Stimulated activated naive CD8-positive, alpha-beta T cell treated with anti-CD3 and anti-CD28 coated beads, Interleukin-15, Interleukin-2, amounts not matched to agents 100 ng/mL and 50 ng/mL, for 24 hours (primary cell): ENCODE results near the gene B9D2.
"Not testable (repeated sequence)": the region's sequence is repeated elsewhere in the genome, so short reads cannot be mapped to it uniquely, and the experiment has no call there.

Experiments used
- H3K27ac Mint-ChIP-seq: one replicate; pipeline ENCODE4 v1.8.0; 2021; ENCODE audit warnings: mild to moderate bottlenecking, mixed read lengths
- H3K27me3 Mint-ChIP-seq: one replicate; pipeline ENCODE4 v1.8.0; 2021; ENCODE audit warnings: mixed read lengths
- H3K36me3 Mint-ChIP-seq: one replicate; pipeline ENCODE4 v1.8.0; 2021; ENCODE audit warnings: low read depth, mixed read lengths
- H3K4me1 Mint-ChIP-seq: one replicate; pipeline ENCODE4 v1.8.0; 2021; ENCODE audit warnings: low read depth, mixed read lengths
- H3K4me3 Mint-ChIP-seq: one replicate; pipeline ENCODE4 v1.8.0; 2021; ENCODE audit warnings: mild to moderate bottlenecking, mixed read lengths
- H3K9me3 Mint-ChIP-seq: one replicate; pipeline ENCODE4 v1.8.0; 2021; ENCODE audit warnings: mixed read lengths

The B9D2 gene

DNA sequence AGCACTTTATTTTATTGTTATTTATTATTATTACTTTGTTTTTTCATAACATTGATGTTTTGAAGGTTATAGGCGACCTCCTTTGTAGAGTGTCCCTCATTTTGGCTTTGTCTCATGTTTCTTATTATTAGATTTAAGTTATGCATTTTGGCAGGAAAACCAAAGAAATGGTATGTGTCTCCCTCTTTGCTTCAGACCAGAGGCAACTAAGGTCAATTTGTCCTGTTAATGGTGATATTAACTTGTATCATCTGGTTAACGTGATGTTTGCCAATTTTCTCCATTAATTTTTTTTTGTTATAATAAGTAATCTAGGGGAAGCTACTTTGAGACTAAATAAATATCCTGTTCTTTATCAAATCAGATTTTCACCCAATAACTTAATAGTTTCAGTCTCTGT, 8.6 kb upstream of the B9D2 start:
- no peaks in the 10 kb centered on the region for H3K27me3 Mint-ChIP-seq
- H3K4me3 Mint-ChIP-seq, result no peak overlapping the region
- H3K36me3 Mint-ChIP-seq, result no peaks in the 10 kb centered on the region
- H3K4me1 Mint-ChIP-seq, result peaks cover 20% of the 10 kb centered on the region
- H3K27ac Mint-ChIP-seq, result no peak overlapping the region
- H3K9me3 Mint-ChIP-seq, result no peaks in the 10 kb centered on the region

DNA sequence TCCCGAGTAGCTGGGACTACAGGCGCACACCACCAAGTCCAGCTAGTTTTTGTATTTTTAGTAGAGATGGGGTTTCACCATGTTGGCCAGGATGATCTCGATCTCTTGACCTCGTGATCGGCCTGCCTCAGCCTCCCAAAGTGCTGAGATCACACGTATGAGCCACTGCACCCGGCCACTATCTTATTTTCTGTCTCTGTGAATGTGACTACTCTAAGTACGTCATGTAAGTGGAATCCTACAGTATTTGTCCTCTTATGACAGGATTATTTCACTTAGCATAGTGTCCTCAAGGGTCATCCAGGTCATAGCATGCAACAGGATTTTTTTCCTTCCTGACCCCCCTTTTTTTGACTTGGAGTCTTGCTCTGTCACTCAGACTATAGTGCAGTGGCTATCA, 7.6 kb upstream of the B9D2 start:
- Mint-ChIP-seq H3K27me3 (no peaks in the 10 kb centered on the region), H3K4me1 (peaks cover 10% of the 10 kb centered on the region), H3K4me3 (no peak overlapping the region), H3K9me3 (no peaks in the 10 kb centered on the region), H3K27ac (no peak overlapping the region), H3K36me3 (no peaks in the 10 kb centered on the region)

DNA sequence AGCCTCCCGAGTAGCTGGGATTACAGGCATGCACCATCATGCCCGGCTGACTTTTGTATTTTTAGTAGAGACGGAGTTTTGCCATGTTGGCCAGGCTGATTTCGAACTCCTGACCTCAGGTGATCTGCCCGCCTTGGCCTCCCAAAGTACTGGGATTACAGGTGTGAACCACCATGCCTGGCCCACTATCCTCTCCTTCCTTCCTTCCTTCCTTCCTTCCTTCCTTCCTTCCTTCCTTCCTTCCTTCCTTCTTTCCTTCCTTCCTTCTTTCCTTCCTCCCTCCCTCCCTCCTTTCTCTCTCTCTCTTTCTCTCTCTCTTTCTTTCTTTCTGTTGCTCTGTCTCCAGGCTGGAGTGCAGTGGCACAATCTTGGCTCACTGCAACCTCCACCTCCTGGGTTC, 7.2 kb upstream of the B9D2 start:
- not testable (repeated sequence) for H3K9me3 Mint-ChIP-seq, H3K4me3 Mint-ChIP-seq, H3K27ac Mint-ChIP-seq, H3K27me3 Mint-ChIP-seq, H3K36me3 Mint-ChIP-seq
- peaks cover 12% of the 10 kb centered on the region for H3K4me1 Mint-ChIP-seq

DNA sequence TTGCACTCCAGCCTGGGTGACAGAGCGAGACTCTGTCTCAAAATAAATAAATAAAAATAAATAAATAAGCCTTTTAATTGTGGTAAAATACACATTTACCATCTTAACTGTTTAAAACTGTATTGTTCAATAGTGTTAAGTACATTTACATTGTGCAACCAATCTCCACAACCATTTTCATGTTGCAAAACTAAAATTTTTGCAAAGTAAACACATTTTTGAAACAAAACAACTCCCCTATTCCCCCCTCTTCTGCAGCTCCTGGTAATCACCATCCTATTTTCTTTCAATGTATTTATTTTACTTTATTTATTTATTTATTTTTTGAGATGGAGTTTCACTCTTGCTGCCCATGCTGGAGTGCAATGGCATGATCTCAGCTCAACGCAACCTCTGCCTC, 5.8 kb upstream of the B9D2 start:
- H3K27me3 Mint-ChIP-seq, result no peaks in the 10 kb centered on the region
- H3K36me3 Mint-ChIP-seq, result no peaks in the 10 kb centered on the region
- H3K9me3 Mint-ChIP-seq, result no peaks in the 10 kb centered on the region
- no peak overlapping the region for H3K4me3 Mint-ChIP-seq
- no peak overlapping the region for H3K27ac Mint-ChIP-seq
- H3K4me1 Mint-ChIP-seq, result peaks cover 13% of the 10 kb centered on the region

DNA sequence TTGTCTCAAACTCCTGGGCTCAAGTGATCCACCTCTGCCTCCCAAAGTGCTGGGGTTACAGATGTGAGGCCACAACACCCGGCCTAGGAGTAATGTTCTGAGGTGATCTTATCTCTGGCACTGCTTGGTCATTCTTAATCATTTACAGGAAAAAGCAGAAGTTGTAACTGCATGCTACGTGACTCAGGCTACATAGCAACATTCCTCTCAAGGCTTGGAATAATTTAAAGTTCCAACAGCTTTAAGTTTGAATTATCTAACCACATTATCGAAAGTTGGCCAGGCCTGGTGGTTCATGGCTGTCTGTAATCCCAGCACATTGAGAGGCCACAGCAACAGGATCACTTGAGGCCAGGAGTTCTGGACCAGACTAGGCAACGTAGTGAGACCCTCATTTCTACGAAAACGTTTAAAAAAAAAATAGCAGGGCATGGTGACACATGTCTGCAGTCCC, 3.9 kb upstream of the B9D2 start:
- Mint-ChIP-seq H3K27me3 (no peaks in the 10 kb centered on the region), H3K27ac (peak overlapping the region; percentile 45), H3K9me3 (no peaks in the 10 kb centered on the region), H3K4me3 (no peak overlapping the region), H3K36me3 (peaks cover 4% of the 10 kb centered on the region), H3K4me1 (peaks cover 28% of the 10 kb centered on the region)

DNA sequence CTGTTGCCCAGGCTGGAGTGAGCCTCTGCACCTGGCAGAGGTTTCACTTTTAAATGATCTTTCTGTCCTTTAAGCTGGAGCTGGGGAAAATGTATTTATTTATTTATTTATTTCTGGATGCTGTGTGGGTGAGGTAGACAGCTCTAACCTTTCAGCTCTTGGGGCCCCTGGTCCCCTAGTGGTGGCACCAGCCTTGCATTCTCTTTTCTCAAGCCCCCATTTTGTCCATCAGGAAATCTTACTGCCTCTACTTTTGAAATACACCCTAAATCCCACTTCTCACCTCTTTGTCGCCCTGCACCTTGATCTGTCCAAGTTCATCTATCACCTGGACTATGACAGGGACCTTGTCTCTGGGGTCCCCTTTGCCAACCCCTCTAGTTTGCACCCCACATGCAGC, 2.1 kb upstream of the B9D2 start:
- H3K27ac Mint-ChIP-seq, result no peak overlapping the region
- peak overlapping the region; percentile 11 for H3K4me3 Mint-ChIP-seq
- H3K27me3 Mint-ChIP-seq, result no peaks in the 10 kb centered on the region
- no peaks in the 10 kb centered on the region for H3K9me3 Mint-ChIP-seq
- H3K4me1 Mint-ChIP-seq, result peaks cover 34% of the 10 kb centered on the region
- peaks cover 4% of the 10 kb centered on the region for H3K36me3 Mint-ChIP-seq

DNA sequence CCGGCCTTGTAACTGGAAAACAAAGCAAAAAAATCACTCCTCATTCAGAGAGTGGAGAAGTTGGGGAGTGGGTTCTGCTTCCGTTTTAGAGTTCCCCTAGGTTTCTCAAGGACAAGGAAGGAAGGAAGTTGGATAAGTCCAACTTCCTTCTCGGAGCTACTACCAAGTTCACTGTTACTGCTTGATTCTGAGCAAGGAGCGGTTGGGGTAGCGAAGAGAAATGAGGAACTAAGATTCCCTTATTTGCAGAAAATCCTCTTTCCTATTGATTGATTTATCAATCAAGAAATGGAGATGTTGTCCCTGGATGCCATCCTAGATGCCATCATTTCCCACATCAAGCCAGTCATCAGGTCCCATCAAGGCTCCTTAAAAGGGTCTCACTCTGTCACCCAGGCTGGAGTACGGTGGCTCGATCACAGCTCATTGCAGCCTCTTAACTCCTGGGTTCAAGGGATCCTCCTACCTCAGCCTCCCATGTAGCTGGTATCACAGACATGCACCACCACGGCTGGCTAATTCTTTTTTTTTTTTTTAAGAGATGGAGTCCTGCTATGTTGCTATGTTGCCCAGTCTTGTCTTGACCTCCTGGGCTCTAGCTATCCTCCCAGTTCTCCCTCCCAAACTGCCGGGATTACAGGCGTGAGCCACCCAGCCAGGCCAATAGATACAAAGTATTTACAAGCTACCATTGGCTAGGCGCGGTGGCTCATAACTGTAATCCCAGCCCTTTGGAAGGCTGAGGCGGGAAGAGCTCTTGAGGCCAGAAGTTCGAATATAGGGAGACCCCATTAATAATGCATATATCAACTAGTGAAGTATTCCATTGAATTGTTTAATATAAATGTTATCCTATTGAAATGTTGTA, 809 bp upstream of the B9D2 start:
- peak overlapping the region; percentile 99 for H3K27ac Mint-ChIP-seq
- no peaks in the 10 kb centered on the region for H3K9me3 Mint-ChIP-seq
- H3K4me3 Mint-ChIP-seq, result peak overlapping the region; percentile 95
- H3K36me3 Mint-ChIP-seq, result peaks cover 4% of the 10 kb centered on the region
- H3K27me3 Mint-ChIP-seq, result no peaks in the 10 kb centered on the region
- peaks cover 34% of the 10 kb centered on the region for H3K4me1 Mint-ChIP-seq

DNA sequence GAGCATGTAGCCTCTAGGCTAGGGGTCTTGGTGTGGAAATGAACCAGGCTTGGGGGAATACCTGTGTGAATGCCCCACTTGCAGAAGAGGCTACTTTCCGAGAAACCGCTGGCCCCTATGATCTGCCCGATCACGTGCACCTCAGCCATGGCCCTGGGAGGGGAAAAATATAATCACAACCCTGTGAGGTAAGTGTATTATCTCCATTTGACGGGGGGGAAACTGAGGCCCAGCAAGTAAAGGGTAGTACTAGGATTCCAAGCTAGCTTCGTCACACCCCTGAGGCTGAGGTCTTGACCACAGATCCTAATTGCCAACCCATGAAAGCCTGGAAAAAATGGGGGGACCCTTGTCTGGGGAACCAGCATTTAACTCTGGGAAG, 587 bp downstream of the B9D2 start:
- Mint-ChIP-seq H3K9me3 (no peaks in the 10 kb centered on the region), H3K27ac (peak overlapping the region; percentile 99), H3K36me3 (peaks cover 6% of the 10 kb centered on the region), H3K4me3 (peak overlapping the region; percentile 95), H3K4me1 (peaks cover 37% of the 10 kb centered on the region), H3K27me3 (no peaks in the 10 kb centered on the region)

DNA sequence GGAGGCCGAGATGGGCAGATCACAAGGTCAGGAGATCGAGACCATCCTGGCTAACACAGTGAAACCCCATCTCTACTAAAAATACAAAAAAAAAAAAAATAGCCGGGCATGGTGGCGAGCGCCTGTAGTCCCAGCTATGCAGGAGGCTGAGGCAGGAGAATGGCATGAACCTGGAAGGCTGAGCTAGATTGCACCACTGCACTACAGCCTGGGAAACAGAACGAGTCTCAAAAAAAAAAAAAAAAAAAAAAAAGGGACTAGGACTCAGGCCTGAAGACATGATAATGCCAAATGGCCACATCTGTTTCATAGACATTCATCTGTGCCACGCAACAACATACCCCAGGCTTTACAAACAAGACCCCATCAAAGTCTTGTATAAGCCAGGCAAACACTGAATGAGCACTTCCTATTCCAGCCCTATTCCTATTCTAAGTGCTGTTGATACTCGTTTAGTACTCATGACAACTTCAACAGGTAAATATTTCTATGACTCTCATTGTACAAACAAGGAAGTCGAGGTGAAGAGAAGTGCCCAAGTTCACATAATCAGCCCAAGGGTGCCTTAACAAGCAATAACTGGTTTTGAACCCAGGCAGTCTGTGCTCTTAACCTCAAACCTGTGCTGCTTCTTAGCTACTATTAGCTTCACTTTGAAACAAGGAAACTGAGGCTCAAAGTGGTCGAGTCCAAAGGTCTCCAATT, 1.7 kb downstream of the B9D2 start:
- no peaks in the 10 kb centered on the region for H3K27me3 Mint-ChIP-seq
- H3K4me3 Mint-ChIP-seq, result no peak overlapping the region
- peaks cover 42% of the 10 kb centered on the region for H3K4me1 Mint-ChIP-seq
- H3K36me3 Mint-ChIP-seq, result peaks cover 10% of the 10 kb centered on the region
- no peaks in the 10 kb centered on the region for H3K9me3 Mint-ChIP-seq
- peak overlapping the region; percentile 99 for H3K27ac Mint-ChIP-seq

DNA sequence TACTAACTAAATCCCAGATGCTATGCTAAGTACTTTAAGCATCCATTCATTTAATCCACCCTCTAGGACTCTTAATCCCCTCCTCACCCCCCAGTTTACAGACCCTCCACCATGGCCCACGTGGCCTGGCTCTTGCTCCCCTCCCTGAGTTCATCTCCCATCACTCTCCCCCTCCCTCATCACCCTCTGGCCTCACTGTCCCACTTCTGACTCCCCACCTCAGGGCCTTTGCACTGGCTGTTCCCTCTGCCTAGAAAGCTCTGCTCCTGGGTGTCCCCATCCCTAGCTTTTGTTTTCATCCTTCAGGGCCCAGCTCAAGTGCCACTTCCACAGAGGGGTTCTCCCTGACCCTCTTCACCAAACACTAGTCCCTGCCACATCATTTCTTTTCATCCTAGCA, 4.2 kb downstream of the B9D2 start:
- H3K27ac Mint-ChIP-seq, result no peak overlapping the region
- H3K4me1 Mint-ChIP-seq, result peaks cover 60% of the 10 kb centered on the region
- no peaks in the 10 kb centered on the region for H3K9me3 Mint-ChIP-seq
- H3K36me3 Mint-ChIP-seq, result peaks cover 14% of the 10 kb centered on the region
- H3K4me3 Mint-ChIP-seq, result no peak overlapping the region
- no peaks in the 10 kb centered on the region for H3K27me3 Mint-ChIP-seq

DNA sequence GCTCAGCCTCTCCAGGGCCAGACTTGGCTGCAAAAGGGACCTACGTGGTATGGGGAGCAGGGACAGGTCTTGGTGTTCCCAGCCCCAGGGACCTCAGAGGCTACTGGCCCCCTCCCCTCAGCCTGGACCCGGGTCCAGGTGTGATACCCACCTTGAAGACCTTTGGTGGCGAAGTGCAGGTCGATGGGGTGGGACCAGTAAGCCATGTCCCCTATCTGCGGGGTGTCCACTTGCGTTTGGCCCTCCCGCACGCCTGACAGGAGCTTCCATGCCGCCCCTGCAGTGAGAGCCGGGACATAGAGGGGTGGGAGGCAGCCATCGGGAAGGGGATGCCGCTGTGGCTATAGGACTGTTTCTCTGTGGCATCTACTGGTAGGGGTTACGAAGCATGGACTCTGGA, 6.2 kb downstream of the B9D2 start:
- H3K36me3 Mint-ChIP-seq, result peaks cover 13% of the 10 kb centered on the region
- no peaks in the 10 kb centered on the region for H3K27me3 Mint-ChIP-seq
- H3K27ac Mint-ChIP-seq, result peak overlapping the region; percentile 65
- H3K9me3 Mint-ChIP-seq, result no peaks in the 10 kb centered on the region
- H3K4me3 Mint-ChIP-seq, result no peak overlapping the region
- peaks cover 51% of the 10 kb centered on the region for H3K4me1 Mint-ChIP-seq

DNA sequence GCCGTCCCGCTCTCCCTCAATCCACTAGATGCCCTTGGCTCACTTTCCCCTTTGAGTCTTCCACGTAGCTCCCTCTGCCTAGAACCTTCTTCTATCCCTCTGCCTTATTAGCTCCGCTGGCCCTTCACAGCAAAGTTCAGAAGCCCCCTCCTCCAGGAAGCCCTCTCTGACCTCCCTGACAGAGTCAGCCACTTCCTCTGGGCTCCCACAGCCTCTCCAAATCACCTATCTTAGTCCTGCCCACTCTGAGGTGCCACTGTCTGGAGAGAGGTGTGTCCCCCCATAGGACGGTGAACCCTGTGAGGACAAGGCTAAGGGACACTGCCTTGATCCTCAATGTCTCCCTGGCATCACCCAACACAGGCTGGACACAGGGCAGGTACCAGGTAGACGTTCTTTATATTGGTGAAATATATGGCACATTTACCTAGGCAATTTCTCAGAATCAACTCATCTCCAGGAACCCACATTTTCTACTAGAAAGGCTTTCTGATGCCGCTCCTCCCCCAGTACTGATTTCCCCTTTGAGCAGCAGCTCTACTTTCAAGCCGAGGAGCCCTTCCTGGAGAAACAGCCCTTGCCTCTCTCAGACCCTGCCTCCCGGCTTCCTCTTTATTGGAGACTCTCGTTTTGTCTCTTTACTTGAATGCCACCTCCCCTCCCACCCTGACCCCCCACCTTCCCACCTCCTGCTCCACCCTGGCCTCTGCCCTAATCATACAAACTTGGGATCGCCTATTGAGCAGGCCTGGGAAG, 6.8 kb downstream of the B9D2 start:
- Mint-ChIP-seq H3K9me3 (no peaks in the 10 kb centered on the region), H3K27me3 (no peaks in the 10 kb centered on the region)

DNA sequence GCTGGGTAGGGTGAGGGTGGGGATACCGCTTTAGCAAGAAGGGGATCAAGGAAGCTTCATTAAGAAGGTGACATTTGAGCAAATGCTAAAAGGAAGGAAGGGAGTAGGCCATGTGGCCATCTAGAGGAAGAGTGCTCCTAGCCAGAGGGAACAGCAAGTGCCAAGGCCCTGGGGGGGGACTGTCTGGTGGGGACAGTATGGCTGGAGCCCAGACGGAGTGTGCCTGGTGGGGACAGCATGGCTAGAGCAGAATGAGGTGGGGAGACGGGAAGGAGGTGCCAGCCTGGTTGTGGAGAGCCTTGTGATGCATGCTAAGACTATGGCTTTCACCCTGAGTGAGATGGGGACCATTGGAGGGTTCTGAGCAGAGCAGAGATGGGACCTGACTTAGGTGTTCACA, 8.1 kb downstream of the B9D2 start:
- H3K4me1 Mint-ChIP-seq, result peaks cover 49% of the 10 kb centered on the region
- no peaks in the 10 kb centered on the region for H3K9me3 Mint-ChIP-seq
- H3K4me3 Mint-ChIP-seq, result peak overlapping the region; percentile 64
- H3K27ac Mint-ChIP-seq, result peak overlapping the region; percentile 97
- H3K36me3 Mint-ChIP-seq, result peaks cover 21% of the 10 kb centered on the region
- no peaks in the 10 kb centered on the region for H3K27me3 Mint-ChIP-seq

More for the DNA sequence above, 6.8 kb downstream of the B9D2 start:
- peak overlapping the region; percentile 64 for H3K4me3 Mint-ChIP-seq
- peaks cover 46% of the 10 kb centered on the region for H3K4me1 Mint-ChIP-seq
- H3K36me3 Mint-ChIP-seq, result peaks cover 13% of the 10 kb centered on the region
- peak overlapping the region; percentile 97 for H3K27ac Mint-ChIP-seq

DNA sequence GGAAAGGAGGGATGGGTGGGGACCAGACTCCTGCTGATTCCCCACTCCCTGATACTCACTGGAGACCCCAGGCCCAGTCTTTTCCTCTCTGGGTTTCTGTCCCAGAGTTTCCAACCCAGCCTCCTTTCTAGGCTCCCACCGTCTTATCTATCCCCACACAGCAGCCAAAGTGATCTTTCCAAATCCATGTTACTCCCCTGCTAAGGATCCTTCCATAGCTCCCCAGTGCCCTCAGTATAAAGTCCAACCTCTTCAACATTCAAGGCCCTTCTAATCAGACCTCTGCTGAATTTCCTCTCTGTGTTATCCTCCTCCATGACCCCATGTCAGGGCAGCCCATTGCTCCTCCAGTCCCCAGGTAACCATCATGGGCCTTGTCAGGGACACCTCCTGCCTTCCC, 8.9 kb downstream of the B9D2 start:
- Mint-ChIP-seq H3K9me3 (no peaks in the 10 kb centered on the region), H3K4me3 (peak overlapping the region; percentile 64), H3K36me3 (peaks cover 23% of the 10 kb centered on the region), H3K27me3 (no peaks in the 10 kb centered on the region), H3K4me1 (peaks cover 52% of the 10 kb centered on the region), H3K27ac (peak overlapping the region; percentile 97)
